ENCODE measurements around the gene ACSM3.
"Not testable (repeated sequence)": the region's sequence is repeated elsewhere in the genome, so short reads cannot be mapped to it uniquely, and the experiment has no call there.

The ACSM3 gene

DNA sequence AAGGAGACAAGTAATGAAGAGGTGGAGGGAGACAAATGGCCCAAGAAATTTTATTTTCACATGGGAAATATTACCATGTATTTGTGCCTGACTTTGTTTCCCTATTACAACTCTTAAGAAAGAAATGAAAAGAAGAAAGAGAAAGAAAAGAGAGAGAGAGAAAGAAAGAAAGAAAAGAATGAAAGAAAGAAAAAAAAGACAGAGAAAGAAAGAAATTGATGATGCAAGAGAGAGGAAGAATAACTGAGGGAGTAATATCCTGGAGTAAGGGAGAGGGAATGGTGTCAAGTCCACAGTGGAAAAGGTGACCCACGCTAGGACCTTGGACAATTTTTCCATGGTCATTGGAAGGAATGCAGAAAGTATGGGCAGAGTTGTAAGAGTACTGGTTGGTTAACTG lies 10.1 kb upstream of the ACSM3 start:
- no peak for DNase-seq (ENCODE audit: low read depth, low spot score)
- no peak overlapping the region for H3K27ac ChIP-seq

DNA sequence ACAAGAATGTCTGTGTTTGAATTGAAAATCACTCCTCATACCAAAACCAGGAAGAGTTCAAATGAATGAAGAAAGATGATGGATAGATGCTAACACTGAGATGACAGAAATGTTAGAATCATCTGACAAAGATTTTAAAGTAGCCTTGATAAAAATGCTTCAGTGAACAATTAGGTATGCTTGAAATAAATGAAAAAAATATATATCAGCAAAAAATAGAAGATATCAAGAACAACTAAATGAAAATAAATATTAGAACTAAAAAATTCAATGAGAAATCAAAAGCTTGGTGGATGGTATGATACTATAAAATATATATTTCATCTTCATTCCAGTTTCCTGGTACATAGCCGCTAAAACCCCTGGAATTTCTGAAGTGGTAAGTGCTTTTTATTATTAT lies 8.6 kb upstream of the ACSM3 start:
- no peak for DNase-seq (ENCODE audit: low read depth, low spot score)
- H3K27ac ChIP-seq = no peak overlapping the region

DNA sequence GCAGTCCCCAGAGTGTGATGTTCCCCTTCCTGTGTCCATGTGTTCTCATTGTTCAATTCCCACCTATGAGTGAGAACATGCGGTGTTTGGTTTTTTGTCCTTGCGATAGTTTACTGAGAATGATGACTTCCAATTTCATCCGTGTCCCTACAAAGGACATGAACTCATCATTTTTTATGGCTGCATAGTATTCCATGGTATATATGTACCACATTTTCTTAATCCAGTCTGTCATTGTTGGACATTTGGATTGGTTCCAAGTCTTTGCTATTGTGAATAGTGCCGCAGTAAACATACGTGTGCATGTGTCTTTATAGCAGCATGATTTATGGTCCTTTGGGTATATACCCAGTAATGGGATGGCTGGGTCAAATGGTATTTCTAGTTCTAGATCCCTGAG lies 8.0 kb upstream of the ACSM3 start:
- DNase-seq (ENCODE audit: low read depth, low spot score); H3K27ac ChIP-seq: not testable (repeated sequence)

DNA sequence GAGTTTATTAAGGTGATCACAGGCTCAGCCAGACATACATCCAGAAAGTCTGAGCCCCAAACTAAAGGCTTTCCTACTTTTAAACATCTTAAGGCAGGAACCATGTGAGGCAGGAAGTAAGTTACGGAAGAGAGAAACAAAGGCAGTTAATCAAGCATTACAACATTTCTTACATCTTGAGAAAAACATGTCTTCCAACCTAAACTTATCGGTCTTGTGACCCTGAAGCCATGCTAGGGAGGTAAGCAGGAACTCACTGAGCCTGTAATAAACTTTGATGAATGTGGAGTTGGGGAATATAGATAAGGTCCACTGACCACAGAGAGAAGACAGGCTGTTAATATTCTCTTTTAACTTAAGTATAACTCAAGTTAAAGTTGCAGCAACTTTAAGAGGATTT lies 3.5 kb upstream of the ACSM3 start:
- no peak for DNase-seq (ENCODE audit: low read depth, low spot score)
- H3K27ac ChIP-seq = no peak overlapping the region

DNA sequence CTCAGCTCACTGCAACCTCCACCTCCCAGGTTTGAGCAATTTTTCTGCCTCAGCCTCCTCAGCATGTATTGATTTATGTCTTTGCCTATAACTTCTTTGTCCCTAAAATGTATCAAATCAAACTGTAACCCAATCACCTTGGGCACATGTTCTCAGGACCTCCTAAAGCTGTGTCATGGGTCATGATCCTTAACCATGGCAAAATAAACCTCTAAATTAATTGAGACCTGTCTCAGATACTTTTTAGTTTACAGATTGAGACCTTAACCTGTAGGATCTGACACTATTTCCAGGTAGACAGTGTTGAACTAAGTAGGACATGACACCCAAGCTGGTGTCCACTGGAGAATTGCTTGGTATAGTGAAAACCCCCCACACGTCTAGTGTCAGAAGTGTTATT lies 2.6 kb upstream of the ACSM3 start:
- DNase-seq (ENCODE audit: low read depth, low spot score) = no peak
- no peak overlapping the region for H3K27ac ChIP-seq

DNA sequence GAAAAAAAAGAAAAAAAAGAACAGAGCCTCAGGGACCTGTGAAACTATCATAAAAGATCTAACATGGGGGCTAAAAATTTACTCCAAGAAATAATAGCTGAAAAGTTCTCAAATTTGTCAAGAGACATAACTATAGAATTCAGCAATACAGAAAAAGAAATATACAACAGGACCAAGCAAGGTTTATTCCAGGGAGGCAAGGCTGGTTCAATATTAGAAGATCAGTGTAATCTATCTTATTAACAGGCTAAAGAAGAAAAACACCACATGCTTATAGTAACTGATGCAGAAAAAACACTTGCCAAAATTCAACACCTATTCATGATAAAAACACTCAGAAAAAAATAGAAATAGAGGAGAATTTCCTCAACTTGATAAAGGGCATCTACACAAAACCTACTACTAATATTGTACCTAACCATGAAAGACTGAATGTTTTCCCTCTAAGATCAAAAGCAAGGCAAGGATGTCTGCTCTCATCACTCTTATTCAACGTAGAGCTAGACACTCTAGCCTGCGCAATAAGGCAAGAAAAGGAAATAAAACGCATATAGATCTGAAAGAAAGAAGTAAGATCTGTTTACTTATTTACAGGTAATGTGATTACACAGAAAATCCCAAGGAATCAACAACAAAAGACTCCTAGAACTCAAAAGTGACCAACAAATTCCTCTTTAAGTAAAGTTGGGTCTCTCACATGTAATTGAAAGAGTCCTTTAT lies 1.2 kb upstream of the ACSM3 start:
- DNase-seq (ENCODE audit: low read depth, low spot score) = no peak
- H3K27ac ChIP-seq = no peak overlapping the region

DNA sequence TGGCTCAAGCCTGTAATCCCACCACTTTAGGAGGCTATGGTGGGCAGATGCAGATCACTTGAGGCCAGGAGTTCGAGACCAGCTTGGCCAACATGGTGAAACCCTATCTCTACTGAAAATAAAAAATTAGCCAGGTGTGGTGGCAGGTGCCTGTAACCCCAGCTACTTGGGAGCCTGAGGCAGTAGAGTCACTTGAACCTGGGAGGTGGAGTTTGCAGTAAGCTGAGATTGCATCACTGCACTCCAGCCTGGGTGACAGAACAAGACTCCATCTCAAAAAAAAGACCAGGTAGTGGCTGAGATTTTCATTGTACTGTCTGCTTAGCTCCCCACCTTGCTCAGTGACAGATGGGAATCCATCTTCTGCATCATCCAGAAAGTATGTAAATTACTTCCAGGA lies 634 bp downstream of the ACSM3 start:
- not testable (repeated sequence) for DNase-seq (ENCODE audit: low read depth, low spot score); H3K27ac ChIP-seq

DNA sequence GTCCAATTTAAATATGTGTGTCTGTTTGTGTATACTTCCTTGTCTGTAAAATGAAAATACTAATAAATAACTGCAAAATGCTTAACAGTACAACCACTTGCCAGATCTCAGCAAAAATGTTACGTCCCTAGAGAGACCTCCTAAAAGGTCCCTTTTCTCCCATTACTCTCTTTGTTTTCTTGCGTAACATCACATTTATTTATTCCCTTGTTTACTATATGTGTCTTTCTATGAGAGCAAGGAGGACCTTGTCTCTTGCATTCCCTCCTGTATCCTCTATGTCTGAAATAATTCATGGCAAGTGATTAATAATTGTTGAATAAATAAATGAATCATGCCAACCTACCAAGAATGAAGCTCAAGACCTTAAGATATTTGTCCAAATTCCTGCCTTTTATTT lies 1.9 kb downstream of the ACSM3 start:
- DNase-seq (ENCODE audit: low read depth, low spot score) = no peak
- H3K27ac ChIP-seq = no peak overlapping the region

DNA sequence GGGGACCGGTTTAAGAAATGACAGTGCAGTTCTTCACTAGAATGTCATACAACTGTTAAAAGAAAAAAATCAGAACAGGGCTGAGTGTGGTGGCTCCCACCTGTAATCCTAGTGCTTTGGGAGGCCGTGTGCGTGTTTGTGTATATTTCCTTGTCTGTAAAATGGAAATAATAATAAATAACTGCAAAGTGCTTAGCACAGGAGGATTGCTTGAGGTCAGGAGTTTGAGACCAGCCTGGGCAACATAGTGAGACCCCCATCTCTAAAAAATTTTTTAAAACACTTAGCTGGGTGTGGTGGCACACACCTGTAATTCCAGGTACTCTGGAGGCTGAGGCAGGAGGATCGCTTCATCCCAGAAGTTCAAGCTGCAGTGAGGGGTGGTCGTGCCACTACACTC lies 2.5 kb downstream of the ACSM3 start:
- no peak for DNase-seq (ENCODE audit: low read depth, low spot score)

DNA sequence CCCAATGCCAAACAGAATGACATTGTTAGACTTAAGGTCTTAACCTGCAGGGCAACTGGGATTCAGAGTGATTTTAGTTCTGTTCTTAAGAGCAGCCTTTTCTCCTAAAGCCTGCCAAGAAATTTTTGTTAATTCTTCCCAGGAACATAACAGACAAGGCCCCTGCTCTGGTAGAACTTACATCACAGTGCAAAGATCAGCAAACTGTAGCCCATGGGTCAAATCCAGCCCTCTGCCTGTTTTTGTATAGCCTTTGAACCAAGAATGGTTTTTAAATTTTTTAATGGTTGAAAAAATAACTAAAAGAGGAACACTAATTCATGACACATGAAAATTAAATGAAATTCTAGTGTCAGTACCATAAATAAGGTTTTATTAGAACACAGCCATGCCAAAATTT lies 3.8 kb downstream of the ACSM3 start:
- no peak for DNase-seq (ENCODE audit: low read depth, low spot score)

More for the DNA sequence above, 2.5 kb downstream of the ACSM3 start:
- no peak overlapping the region for H3K27ac ChIP-seq

DNA sequence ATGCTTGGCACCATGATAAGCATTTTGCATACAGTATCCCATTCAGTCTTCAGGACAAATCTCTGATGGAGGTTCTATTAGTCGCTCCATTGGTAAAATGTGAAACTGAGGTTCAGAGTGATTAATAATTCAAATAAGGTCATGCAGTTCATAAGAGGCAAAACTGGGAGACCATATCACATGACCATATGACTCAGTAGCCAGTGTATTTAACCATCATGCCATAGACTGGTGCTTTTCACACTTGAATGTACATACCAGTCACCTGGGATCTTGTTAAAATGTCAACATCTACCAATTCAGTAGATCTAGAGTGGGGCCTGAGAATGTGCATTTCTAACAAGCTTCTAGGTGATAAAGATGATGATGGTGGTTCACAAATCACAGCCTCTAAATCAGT lies 4.3 kb downstream of the ACSM3 start:
- DNase-seq (ENCODE audit: low read depth, low spot score) = peak; percentile 56
- no peak overlapping the region for H3K27ac ChIP-seq

More for the DNA sequence above, 3.8 kb downstream of the ACSM3 start:
- no peak overlapping the region for H3K27ac ChIP-seq

DNA sequence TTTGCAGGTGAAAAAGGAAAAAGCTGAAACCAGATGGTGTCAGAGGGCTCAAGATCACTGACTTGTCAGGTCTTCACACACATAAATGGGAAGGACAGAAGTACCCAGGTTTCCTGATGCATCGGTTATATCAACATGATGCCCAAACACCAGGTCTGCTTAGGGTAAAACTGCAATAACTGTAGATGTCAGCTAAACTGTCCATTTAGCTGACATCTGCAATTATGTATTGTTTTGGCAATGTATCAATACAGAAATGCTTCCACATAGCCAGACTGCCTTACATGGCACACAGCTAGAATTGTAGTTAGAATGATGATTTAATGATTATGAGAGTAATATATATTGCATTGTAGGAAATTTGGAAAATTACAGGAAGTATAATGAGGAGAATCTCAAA lies 5.0 kb downstream of the ACSM3 start:
- DNase-seq (ENCODE audit: low read depth, low spot score) = no peak
- no peak overlapping the region for H3K27ac ChIP-seq

DNA sequence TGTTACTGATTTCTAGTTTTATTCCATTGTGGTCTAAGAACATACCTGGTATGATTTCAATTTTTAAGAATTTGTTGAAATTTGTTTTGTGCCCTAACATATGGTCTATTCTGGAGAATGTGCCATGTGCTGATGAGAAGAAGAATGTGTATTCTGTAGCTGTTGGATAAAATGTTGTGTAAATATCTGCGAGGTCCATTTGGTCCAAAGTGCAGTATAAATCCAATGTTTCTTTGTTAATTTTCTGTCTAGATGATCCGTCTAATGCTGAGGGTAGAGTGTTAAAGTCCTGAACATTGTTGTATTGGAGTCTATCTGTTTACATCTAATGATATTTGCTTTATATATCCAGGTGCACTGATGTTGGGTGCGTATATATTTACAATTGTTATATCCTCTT lies 9.9 kb downstream of the ACSM3 start:
- no peak overlapping the region for H3K27ac ChIP-seq
- no peak for DNase-seq (ENCODE audit: low read depth, low spot score)

DNA sequence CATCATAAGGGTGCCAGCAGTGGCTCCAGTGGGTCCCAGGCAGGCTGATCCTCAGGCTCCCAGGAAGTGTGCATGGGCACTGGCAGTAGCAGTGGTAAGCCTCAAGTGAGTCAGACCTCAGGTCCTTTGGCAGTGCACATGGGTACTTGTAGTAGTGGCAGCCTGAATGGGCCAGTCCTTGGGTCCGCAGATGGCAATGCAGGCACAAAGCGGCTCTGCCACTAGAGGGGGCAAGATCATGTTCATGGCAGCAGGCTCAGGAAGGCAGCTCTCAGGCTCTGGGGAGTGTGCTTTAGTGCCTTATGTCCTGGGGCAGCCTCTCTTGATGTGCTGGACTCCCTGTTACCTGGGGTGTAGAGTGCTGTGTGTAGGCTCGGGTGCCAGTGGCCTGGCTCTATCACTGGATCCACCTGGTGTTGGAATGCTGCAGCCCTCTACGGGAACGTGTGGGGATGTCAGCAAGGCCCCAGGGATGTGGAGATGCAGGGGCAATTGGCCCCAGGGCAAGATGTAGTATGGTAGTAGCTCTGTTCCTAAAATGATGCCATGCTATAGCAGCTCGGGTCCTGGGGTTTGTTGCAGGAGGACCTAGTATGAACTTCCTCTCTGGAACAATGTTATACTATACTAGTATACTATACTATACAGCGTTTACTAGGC lies 11.0 kb downstream of the ACSM3 start:
- H3K27ac ChIP-seq = no peak overlapping the region
- peak; percentile 39 for DNase-seq (ENCODE audit: low read depth, low spot score)

DNA sequence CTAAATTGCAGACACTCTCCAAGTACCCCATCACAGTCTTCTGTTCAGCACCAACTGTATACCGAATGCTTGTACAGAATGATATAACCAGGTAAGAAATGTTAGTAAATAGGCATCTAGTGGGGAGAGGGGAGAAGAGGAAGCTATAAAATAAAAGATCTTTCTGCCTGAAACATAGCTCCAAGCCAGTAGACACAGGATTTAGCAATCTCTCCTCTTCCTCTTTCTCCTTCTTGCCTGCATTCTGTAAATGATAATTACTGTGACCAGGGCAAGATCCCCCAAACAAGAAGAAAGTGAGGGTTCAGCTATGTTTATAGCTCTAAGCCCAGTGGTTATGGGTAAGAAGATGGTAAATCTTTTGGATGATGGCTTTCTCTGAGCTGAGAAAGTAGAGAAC lies 17.9 kb downstream of the ACSM3 start:
- no peak for DNase-seq (ENCODE audit: low read depth, low spot score)
- H3K27ac ChIP-seq = no peak overlapping the region

DNA sequence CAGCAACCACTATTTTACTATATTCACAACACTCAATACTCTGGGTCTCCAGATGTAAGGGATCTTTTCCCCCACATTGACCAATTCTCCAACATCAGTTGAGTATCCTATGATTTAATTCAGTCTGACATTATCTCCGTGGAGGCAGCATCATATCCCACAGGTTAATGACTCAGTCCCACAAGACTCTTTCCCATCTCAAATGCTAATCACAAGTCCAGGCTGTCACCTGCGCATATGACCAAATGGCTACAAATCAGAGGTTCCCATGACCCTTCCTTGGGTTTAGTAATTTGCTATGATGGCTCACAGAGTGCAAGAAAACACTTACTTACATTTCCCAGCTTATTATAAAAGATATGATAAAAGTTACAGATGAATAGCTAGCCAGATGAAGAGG lies 18.7 kb downstream of the ACSM3 start:
- no peak overlapping the region for H3K27ac ChIP-seq
- DNase-seq (ENCODE audit: low read depth, low spot score) = no peak

DNA sequence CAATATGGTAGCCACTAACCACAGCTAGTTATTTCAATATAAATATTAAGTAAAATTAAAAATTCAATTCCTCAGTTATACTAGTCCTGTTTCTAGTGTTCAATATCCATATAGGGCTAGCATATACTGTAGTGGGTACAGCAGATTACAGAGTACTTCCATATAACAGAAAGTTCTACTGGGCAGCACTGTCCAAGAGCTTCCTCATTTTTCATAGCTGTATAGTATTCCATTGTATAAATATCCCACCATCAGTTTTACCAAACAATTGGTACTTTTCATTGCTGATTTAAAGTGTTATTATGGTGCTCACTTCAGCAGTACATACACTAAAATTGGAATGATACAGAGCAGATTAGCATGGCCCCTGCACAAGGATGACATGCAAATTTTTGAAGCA lies 20.4 kb downstream of the ACSM3 start:
- no peak for DNase-seq (ENCODE audit: low read depth, low spot score)
- H3K27ac ChIP-seq = no peak overlapping the region

DNA sequence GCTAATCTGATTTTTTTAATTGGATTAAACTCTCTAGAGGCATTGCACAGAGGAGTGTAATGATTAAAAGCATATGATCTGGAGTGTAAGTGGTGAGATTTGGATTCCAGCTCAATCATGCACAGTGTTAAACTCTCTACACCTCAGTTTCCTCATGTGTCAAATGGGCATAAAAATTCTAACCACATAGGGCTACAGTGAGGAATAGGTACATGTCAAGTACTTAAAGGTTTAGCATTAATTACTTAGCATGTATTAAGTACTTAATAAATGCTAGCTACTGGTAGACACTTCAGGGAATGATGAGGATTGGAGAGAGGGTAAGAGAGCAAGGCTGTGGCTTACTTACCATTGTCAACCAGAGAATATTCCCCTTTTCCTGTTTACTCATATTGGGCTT lies 25.3 kb downstream of the ACSM3 start:
- no peak for DNase-seq (ENCODE audit: low read depth, low spot score)
- H3K27ac ChIP-seq = no peak overlapping the region

DNA sequence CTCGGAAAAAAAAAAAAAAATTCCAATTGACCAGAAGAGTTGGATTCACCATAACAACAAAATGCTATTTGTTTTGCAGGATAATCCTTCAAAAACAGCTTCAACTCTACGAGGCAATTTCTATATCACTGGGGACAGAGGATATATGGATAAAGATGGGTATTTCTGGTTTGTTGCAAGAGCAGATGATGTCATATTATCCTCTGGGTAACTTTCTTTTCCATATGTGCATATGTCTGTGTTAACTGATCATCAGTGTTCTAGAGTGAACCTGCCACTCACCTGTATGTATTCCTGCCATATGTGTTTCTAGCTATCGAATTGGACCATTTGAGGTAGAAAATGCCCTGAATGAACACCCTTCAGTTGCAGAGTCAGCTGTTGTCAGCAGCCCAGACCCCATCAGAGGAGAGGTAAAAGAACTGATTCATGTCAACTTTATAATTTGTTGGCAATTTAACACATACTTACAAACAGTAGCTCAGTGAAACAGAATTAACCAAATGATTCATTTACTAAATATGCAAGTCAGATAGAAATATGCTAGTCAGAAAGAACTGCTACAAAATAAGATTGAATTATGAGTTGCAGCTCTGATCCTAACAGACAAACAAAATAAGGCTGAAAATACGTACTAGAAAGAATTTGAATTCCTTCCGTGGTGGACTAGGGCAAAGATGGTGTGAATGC lies 28.3 kb downstream of the ACSM3 start:
- no peak overlapping the region for H3K27ac ChIP-seq
- DNase-seq (ENCODE audit: low read depth, low spot score) = no peak

DNA sequence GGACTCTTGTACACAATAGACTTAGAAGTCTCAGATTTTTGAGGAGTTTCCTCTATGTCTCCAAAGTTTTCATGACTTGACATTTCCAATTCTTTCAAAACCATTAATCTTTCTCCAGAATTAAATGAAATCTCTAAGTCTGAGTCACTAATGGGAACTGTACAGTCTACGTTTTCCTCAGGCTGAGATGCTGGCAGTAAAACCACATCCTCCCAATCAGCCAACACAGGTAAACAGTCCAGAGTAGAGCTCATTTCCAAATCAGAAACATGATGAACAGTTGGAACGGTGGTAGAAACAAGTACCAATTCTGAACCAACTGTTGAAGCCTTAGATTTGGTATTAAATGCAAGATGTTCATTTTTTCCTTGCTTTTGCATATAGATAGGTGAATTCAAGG lies 34.5 kb downstream of the ACSM3 start:
- H3K27ac ChIP-seq = no peak overlapping the region
- no peak for DNase-seq (ENCODE audit: low read depth, low spot score)

DNA sequence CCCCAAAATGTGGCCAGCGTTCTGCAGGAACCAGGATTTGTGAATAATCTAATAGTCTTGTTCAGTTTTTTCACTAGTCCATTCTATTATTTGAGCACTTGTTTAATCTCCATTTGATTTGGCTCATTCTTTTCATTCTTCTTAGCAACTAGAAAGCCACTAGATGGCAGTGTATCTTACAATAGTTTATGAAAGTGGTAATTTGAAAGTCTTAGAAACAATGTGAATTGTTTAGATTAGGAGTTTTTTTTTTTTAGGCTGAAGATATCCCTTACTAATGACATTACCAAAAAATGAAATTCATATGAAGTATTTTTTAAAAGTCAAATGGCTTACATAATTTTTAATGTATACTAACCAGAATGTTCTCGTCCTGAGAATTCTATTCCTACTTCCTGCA lies 35.8 kb downstream of the ACSM3 start:
- no peak for DNase-seq (ENCODE audit: low read depth, low spot score)
- no peak overlapping the region for H3K27ac ChIP-seq

DNA sequence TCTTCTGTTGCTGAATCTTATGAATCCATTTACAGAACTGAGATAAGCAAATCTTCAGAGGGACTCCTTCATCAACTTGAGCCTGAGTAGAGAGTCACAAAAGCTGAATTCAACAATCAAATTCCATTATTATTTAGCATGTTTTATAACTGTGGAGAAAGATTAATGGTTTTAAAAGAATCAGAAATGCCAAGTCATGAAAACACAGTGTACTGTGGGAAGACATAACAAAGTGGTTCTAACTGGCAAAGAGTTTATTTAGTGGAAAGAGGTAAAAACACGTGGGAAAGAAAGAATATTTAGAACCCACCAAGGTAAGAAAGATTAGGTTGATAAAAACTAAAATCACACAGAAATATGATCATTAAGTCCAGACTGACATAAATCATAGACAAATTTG lies 37.5 kb downstream of the ACSM3 start:
- H3K27ac ChIP-seq = no peak overlapping the region
- DNase-seq (ENCODE audit: low read depth, low spot score) = no peak

Data from epithelial cell of prostate (primary cell).